GM12878 (cell line): Measurements from ENCODE around the gene ALCAM. TPM values are rescaled to one million over a fixed set of nuclear protein-coding genes. Genes with fewer than 3 reads are reported as not detected.
A peak's percentile ranks its signal among the peaks of the same experiment; 100 is the strongest.

Experiments
- BMI1 ChIP-seq: fragments of 450-650 bp; IDR thresholded peaks from 2 replicates; pipeline ENCODE4 v1.6.1; 2016; ENCODE audit warnings: mild to moderate bottlenecking, moderate library complexity, borderline replicate concordance
- CREM ChIP-seq: IDR thresholded peaks from 2 replicates; pipeline ENCODE4 v1.6.1; 2014; ENCODE audit warnings: antibody characterized with exemption, low read depth
- ETV6 ChIP-seq, 2 experiments: fragments of 450-650 bp in 1 of 2; IDR thresholded peaks in 1 of 2; conservative IDR thresholded peaks in 1 of 2; 2 replicates each; pipeline ENCODE4 v1.6.1; 2014; ENCODE audit warnings: antibody characterized with exemption in 1 of 2, borderline replicate concordance in 1 of 2, low read depth in 1 of 2, mild to moderate bottlenecking in 1 of 2, moderate library complexity in 1 of 2
- IRF4 ChIP-seq: IDR thresholded peaks from 2 replicates; pipeline ENCODE4 v1.6.1; 2011; ENCODE audit warnings: low read depth, low read length
- MEF2B ChIP-seq: fragments of 450-650 bp; IDR thresholded peaks from 2 replicates; pipeline ENCODE4 v1.6.1; 2018; ENCODE audit warnings: mild to moderate bottlenecking, moderate library complexity; ENCODE audit not compliant: partially characterized antibody, poor library complexity, severe bottlenecking
- MTA2 ChIP-seq: fragments of 450-650 bp; IDR thresholded peaks from 2 replicates; pipeline ENCODE4 v1.6.1; 2016; ENCODE audit warnings: low read depth, mild to moderate bottlenecking, moderate library complexity
- MTA3 ChIP-seq: IDR thresholded peaks from 2 replicates; pipeline ENCODE4 v1.6.1; 2012; ENCODE audit warnings: low read length, inconsistent platforms, borderline replicate concordance
- MYB ChIP-seq: fragments of 150-350 bp; IDR thresholded peaks from 2 replicates; pipeline ENCODE4 v1.6.1; 2014; ENCODE audit warnings: mild to moderate bottlenecking, low read depth, low read length, borderline replicate concordance
- SRF ChIP-seq, 2 experiments: IDR thresholded peaks; 2 replicates each; pipeline ENCODE4 v1.6.1; 2011; ENCODE audit warnings: low read depth in 2 of 2, low read length in 2 of 2, mild to moderate bottlenecking in 1 of 2, moderate library complexity in 1 of 2
- TCF12 ChIP-seq: IDR thresholded peaks from 2 replicates; pipeline ENCODE4 v1.6.1; 2011; ENCODE audit warnings: low read depth, mild to moderate bottlenecking, low read length
- WRNIP1 ChIP-seq: IDR thresholded peaks from 2 replicates; pipeline ENCODE4 v1.6.1; 2011; ENCODE audit warnings: low read depth, low read length, improper control_type of control experiment, borderline replicate concordance
- polyA plus RNA-seq, 11 experiments: library from polyadenylated mRNA; depleted of rRNA in 4 of 11; unstranded in 6 of 11; stranded (reverse) in 5 of 11; fragments of >200 nt; fragmentation: Nextera tagmentation in 4 of 11; fragmentation: Illumina TruSeq in 1 of 11; extraction: Ambion mirVana in 4 of 11; extraction: Trizol in 1 of 11; gene quantifications; 1 replicate in 1 of 11; 2 replicates in 10 of 11; pipeline versions ENCODE4 v1.2.1 to v1.2.3, GENCODE V29; 2011 to 2016; ENCODE audit warnings: inconsistent platforms in 2 of 11, missing spikeins in 2 of 11, low read depth in 1 of 11
- total RNA-seq, 4 experiments: library from RNA; depleted of rRNA in 3 of 4; stranded (reverse); fragments of >200 nt in 3 of 4; fragmentation: Illumina TruSeq in 1 of 4; extraction: Trizol in 1 of 4; gene quantifications; 2 replicates each; pipeline versions ENCODE4 v1.2.1 to v1.2.3, GENCODE V29; 2013 to 2021
- TF ChIP-seq, protein P1 (sequence below): fragments of 450-650 bp; IDR thresholded peaks from 2 replicates; pipeline ENCODE4 v1.6.1; 2017; ENCODE audit warnings: low read depth, mild to moderate bottlenecking, moderate library complexity
- TF ChIP-seq, protein P2 (sequence below), 3 experiments: IDR thresholded peaks in 2 of 3; conservative IDR thresholded peaks in 1 of 3; 2 replicates each; pipeline ENCODE4 v1.5.1; 2011; ENCODE audit warnings: low read depth in 3 of 3, low read length in 3 of 3, mild to moderate bottlenecking in 3 of 3, control low read depth in 2 of 3, moderate library complexity in 2 of 3, inconsistent platforms in 1 of 3, mixed read lengths in 1 of 3; ENCODE audit not compliant: control insufficient read depth in 2 of 3, insufficient read depth in 1 of 3; ENCODE audit errors: extremely low read depth in 1 of 3
- TF ChIP-seq, protein P3 (sequence below): fragments of 450-650 bp; IDR thresholded peaks from 2 replicates; pipeline ENCODE4 v1.6.1; 2017; ENCODE audit warnings: borderline replicate concordance
- TF ChIP-seq, protein P4 (sequence below): IDR thresholded peaks from 2 replicates; pipeline ENCODE4 v1.6.1; 2012; ENCODE audit warnings: mild to moderate bottlenecking, low read depth, low read length
- TF ChIP-seq, protein P5 (sequence below): fragments of 450-650 bp; formaldehyde crosslinking; IDR thresholded peaks from 2 replicates; pipeline ENCODE4 v1.4.0; 2022; ENCODE audit warnings: mild to moderate bottlenecking, moderate library complexity

Gene ALCAM
- total and polyA plus RNA-seq, 10 of the 15 experiments (the other 5 are each of a cell fraction or from before 2014, with no cell fraction given) = 12.2 to 54.2 (median 32.6) TPM

DNA sequence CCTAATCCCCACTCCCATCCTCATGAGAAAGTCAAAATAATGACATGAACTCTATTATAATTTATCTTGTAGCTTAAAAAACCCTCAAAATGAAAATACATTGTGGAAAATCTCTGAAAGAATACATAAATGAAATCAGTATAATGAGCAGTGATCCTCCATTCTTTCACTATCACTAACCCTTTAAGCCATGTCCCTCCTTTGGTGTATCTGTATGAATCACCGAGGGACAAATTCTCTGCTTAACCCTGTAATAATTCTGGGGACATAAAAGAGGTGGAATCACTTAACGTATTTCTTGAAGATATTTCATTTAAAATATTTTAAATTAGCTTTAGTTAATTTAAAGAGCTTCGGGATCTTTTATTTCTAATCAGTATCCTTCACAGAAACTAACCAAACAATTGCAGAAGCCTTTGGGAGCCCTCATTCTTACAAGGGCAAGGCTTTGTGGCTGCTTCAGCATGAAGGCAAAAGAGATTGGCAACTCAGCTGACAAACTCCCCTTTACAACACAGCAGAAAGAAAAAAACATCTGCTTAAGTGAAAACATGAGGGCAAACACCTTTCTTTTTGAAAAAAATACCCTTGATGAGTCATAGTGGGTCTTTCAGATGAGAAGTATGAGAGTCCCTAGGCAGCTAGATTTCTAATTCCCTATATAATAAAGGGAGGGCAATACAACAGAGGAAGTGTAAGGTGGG lies 44.0 kb upstream of the ALCAM start (continued):
- TF ChIP-seq TCF12 (0 out of 2 replicates have a peak, but pooled peaks have one; percentile 33), SRF (IDR thresholded peaks at IDR 0.05; ENCODE audit: low read depth in 2 of 2, low read length in 2 of 2) (no peak), MYB (no peak), MEF2B (peak; percentile 35), MTA3 (peak; percentile 47; the same call in 1 of the 2 replicates), MTA2 (peak; percentile 58; the same call in 1 of the 2 replicates), ETV6 (conservative IDR thresholded peaks at IDR 0.05 in 1 of 2, IDR thresholded peaks at IDR 0.05 in 1 of 2; ENCODE audit: borderline replicate concordance in 1 of 2, low read depth in 1 of 2) (peak in 1 of 2 experiments; percentile 25; a peak in 1 of 4 replicates), CREM (peak; percentile 34; the same call in 1 of the 2 replicates), WRNIP1 (no peak), BMI1 (no peak), IRF4 (peak; percentile 58; the same call in 1 of the 2 replicates)
- TF ChIP-seq, protein P1, sequence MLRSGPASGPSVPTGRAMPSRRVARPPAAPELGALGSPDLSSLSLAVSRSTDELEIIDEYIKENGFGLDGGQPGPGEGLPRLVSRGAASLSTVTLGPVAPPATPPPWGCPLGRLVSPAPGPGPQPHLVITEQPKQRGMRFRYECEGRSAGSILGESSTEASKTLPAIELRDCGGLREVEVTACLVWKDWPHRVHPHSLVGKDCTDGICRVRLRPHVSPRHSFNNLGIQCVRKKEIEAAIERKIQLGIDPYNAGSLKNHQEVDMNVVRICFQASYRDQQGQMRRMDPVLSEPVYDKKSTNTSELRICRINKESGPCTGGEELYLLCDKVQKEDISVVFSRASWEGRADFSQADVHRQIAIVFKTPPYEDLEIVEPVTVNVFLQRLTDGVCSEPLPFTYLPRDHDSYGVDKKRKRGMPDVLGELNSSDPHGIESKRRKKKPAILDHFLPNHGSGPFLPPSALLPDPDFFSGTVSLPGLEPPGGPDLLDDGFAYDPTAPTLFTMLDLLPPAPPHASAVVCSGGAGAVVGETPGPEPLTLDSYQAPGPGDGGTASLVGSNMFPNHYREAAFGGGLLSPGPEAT = peak; percentile 56
- TF ChIP-seq, protein P2, sequence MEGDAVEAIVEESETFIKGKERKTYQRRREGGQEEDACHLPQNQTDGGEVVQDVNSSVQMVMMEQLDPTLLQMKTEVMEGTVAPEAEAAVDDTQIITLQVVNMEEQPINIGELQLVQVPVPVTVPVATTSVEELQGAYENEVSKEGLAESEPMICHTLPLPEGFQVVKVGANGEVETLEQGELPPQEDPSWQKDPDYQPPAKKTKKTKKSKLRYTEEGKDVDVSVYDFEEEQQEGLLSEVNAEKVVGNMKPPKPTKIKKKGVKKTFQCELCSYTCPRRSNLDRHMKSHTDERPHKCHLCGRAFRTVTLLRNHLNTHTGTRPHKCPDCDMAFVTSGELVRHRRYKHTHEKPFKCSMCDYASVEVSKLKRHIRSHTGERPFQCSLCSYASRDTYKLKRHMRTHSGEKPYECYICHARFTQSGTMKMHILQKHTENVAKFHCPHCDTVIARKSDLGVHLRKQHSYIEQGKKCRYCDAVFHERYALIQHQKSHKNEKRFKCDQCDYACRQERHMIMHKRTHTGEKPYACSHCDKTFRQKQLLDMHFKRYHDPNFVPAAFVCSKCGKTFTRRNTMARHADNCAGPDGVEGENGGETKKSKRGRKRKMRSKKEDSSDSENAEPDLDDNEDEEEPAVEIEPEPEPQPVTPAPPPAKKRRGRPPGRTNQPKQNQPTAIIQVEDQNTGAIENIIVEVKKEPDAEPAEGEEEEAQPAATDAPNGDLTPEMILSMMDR (IDR thresholded peaks at IDR 0.05 in 2 of 3, conservative IDR thresholded peaks at IDR 0.05 in 1 of 3; ENCODE audit: control insufficient read depth in 2 of 3, extremely low read depth in 1 of 3, insufficient read depth in 1 of 3, low read depth in 3 of 3, low read length in 3 of 3) = no peak
- TF ChIP-seq, protein P3, sequence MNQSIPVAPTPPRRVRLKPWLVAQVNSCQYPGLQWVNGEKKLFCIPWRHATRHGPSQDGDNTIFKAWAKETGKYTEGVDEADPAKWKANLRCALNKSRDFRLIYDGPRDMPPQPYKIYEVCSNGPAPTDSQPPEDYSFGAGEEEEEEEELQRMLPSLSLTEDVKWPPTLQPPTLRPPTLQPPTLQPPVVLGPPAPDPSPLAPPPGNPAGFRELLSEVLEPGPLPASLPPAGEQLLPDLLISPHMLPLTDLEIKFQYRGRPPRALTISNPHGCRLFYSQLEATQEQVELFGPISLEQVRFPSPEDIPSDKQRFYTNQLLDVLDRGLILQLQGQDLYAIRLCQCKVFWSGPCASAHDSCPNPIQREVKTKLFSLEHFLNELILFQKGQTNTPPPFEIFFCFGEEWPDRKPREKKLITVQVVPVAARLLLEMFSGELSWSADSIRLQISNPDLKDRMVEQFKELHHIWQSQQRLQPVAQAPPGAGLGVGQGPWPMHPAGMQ = no peak
- TF ChIP-seq, protein P4, sequence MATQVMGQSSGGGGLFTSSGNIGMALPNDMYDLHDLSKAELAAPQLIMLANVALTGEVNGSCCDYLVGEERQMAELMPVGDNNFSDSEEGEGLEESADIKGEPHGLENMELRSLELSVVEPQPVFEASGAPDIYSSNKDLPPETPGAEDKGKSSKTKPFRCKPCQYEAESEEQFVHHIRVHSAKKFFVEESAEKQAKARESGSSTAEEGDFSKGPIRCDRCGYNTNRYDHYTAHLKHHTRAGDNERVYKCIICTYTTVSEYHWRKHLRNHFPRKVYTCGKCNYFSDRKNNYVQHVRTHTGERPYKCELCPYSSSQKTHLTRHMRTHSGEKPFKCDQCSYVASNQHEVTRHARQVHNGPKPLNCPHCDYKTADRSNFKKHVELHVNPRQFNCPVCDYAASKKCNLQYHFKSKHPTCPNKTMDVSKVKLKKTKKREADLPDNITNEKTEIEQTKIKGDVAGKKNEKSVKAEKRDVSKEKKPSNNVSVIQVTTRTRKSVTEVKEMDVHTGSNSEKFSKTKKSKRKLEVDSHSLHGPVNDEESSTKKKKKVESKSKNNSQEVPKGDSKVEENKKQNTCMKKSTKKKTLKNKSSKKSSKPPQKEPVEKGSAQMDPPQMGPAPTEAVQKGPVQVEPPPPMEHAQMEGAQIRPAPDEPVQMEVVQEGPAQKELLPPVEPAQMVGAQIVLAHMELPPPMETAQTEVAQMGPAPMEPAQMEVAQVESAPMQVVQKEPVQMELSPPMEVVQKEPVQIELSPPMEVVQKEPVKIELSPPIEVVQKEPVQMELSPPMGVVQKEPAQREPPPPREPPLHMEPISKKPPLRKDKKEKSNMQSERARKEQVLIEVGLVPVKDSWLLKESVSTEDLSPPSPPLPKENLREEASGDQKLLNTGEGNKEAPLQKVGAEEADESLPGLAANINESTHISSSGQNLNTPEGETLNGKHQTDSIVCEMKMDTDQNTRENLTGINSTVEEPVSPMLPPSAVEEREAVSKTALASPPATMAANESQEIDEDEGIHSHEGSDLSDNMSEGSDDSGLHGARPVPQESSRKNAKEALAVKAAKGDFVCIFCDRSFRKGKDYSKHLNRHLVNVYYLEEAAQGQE = no peak
- TF ChIP-seq, protein P5, sequence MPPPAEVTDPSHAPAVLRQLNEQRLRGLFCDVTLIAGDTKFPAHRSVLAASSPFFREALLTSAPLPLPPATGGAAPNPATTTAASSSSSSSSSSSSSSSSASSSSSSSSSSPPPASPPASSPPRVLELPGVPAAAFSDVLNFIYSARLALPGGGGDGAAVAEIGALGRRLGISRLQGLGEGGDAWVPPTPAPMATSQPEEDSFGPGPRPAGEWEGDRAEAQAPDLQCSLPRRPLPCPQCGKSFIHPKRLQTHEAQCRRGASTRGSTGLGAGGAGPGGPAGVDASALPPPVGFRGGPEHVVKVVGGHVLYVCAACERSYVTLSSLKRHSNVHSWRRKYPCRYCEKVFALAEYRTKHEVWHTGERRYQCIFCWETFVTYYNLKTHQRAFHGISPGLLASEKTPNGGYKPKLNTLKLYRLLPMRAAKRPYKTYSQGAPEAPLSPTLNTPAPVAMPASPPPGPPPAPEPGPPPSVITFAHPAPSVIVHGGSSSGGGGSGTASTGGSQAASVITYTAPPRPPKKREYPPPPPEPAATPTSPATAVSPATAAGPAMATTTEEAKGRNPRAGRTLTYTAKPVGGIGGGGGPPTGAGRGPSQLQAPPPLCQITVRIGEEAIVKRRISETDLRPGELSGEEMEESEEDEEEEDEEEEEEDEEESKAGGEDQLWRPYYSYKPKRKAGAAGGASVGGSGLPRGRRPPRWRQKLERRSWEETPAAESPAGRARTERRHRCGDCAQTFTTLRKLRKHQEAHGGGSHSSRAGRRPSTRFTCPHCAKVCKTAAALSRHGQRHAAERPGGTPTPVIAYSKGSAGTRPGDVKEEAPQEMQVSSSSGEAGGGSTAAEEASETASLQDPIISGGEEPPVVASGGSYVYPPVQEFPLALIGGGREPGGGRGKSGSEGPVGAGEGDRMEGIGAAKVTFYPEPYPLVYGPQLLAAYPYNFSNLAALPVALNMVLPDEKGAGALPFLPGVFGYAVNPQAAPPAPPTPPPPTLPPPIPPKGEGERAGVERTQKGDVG (CRISPR knock-in tag) = no peak
